ENCODE results near the gene MUC5AC. TPM values are rescaled to one million over a fixed set of nuclear protein-coding genes. Genes with fewer than 3 reads are reported as not detected.
"Not testable (repeated sequence)": the region's sequence is repeated elsewhere in the genome, so short reads cannot be mapped to it uniquely, and the experiment has no call there.

Gene MUC5AC
- total RNA-seq, 2 donors from 2014 or later: not detected

- intact Hi-C loops (cut with DNase I): no loop called here
- DNase-seq (ENCODE audit: low spot score): no peak
Observed at GRCh38 chr11:1171985-1172728, 14.4 kb downstream of the MUC5AC start.

- intact Hi-C loops (cut with DNase I): no loop called here
- DNase-seq (ENCODE audit: low spot score): no peak
Observed at GRCh38 chr11:1172729-1173117, 15.0 kb downstream of the MUC5AC start.

GRCh38 chr11:1173396-1173795 lies 15.6 kb downstream of the MUC5AC start:
- DNase-seq (ENCODE audit: low spot score); intact Hi-C loops (cut with DNase I): not testable (repeated sequence)

DNA sequence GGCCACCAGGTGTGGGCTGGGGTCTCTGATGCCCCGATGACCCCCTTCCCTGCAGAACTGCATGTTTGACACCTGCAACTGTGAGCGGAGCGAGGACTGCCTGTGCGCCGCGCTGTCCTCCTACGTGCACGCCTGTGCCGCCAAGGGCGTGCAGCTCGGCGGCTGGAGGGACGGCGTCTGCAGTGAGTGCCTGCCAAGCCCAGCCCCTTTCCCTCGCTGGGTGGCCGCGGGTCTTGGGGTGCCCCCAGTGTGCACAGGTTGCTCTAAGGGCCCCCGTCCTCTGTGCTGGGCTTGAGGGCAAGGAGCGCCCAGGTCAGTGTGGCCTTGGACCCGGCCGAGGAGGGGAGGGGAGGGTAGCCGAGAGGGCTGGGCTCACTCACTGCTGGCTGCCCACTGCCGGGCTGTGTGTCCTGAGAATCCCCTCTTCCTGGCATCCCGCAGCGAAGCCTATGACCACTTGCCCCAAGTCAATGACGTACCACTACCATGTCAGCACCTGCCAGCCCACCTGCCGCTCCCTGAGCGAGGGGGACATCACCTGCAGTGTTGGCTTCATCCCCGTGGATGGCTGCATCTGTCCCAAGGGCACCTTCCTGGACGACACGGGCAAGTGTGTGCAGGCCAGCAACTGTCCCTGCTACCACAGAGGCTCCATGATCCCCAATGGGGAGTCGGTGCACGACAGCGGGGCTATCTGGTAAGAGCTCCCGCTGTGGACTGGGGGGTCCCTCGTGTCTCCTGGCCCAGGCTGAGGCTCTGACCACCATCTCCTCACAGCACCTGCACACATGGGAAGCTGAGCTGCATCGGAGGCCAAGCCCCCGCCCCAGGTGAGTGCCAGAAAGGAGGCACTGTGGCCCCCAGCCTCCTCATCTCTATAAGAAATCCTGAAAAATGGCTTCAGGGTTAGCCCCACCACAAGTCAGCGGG lies 17.0 kb downstream of the MUC5AC start:
- DNase-seq (ENCODE audit: low spot score): peak; percentile 73
- intact Hi-C loops (cut with DNase I): no loop called here

- intact Hi-C loops (cut with DNase I): no loop called here
- peak; percentile 77 for DNase-seq (ENCODE audit: low spot score)
Observed at GRCh38 chr11:1175461-1176223, 17.9 kb downstream of the MUC5AC start.

- DNase-seq (ENCODE audit: low spot score): peak; percentile 69
- intact Hi-C loops (cut with DNase I): no loop called here
Observed at GRCh38 chr11:1176224-1177019, 18.7 kb downstream of the MUC5AC start.

- intact Hi-C loops (cut with DNase I): no loop called here
- peak; percentile 74 for DNase-seq (ENCODE audit: low spot score)
Observed at GRCh38 chr11:1177020-1177770, 19.4 kb downstream of the MUC5AC start.

DNA sequence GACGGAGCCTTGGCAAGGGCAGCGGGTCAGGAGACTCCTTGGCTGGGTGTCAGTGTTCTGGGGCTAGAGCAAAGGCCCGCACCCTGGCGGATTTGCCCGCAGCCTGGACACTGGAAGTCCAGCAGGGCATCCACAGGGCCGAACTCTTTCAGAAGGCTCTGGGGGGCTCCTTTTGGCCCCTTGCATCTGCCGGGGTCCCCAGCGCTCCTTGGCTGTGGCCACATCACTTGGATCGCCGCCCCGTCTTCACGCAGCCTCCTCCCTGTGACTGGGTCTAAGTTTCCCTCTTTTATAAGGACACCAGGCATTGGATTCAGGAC lies 20.0 kb downstream of the MUC5AC start:
- intact Hi-C loops (cut with DNase I): no loop called here
- DNase-seq (ENCODE audit: low spot score): no peak

GRCh38 chr11:1178201-1178885 lies 20.6 kb downstream of the MUC5AC start:
- peak; percentile 77 for DNase-seq (ENCODE audit: low spot score)
- intact Hi-C loops (cut with DNase I): no loop called here

DNA sequence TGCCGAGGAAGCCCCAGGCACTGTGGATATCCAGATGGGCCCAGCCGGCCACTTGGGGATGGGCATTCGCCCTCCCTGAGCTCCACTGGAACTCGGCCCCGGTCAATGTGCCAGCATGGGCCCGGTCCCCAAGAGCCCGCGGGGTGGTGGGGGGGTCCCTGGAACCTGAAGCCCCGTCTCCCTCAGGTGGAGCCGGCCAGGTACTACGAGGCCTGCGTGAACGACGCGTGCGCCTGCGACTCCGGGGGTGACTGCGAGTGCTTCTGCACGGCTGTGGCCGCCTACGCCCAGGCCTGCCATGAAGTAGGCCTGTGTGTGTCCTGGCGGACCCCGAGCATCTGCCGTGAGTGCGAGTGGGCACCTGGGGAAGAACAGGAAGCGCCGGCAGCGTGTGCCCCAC lies 21.2 kb downstream of the MUC5AC start:
- DNase-seq (ENCODE audit: low spot score): peak; percentile 81
- intact Hi-C loops (cut with DNase I): no loop called here

DNA sequence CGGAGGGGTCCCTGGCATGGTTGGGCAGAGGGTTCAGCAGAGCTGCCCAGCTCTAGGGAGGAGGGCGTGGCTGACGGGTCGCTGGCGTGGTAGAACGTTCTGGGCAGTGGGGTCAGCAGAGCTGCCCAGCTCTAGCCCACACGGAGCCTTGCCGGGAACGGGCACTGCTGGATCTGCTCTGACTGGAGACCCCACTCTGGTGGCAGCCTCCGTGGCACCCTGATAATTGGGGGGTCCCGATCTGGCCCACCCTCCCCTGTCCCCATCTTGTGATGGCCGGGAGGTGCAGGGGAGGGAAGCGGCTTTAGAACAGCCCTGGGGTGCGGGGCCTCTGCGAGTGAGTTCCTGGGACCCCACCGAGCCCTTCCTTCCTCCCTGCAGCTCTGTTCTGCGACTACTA lies 21.9 kb downstream of the MUC5AC start:
- intact Hi-C loops (cut with DNase I): no loop called here
- DNase-seq (ENCODE audit: low spot score): peak; percentile 73

GRCh38 chr11:1180171-1180570 lies 22.4 kb downstream of the MUC5AC start:
- intact Hi-C loops (cut with DNase I): no loop called here
- DNase-seq (ENCODE audit: low spot score): peak; percentile 64

DNA sequence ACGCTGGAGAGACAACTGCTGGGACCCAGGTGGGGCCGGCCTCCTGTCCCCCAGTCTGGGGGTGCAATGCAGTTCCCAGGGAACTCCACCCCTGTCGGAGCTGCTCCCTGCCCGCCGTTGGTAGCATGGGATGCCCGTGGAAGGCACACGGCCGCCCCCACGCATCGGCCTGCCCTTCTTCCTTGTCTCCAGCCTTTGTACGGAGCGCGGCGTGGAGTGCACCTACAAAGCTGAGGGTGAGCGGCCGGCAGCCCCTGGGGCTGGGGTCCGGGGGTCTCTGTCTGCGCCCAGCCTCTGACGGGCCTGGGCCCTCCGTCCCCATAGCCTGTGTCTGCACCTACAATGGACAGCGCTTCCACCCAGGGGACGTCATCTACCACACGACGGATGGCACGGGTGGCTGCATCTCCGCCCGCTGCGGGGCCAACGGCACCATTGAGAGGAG lies 23.2 kb downstream of the MUC5AC start:
- intact Hi-C loops (cut with DNase I): no loop called here

DNA sequence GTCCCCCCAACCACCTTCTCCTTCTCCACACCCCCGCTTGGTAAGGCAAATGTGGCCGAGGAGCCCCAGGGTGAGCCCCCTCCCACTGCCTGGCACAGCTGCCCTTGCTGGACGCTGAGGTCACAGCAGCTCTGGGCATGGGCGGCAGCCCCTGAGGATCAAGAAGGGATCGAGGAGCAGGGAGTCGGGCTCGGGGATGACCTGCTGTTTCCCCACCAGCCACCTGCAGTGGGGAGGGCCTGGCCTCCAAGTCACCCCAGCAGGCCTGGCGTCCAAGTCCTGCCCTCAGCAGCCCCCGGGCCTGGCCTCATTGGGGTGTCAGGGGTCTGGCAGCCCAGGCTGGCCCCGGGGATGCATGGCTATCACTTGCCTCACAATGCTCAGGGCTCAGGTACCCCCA lies 23.7 kb downstream of the MUC5AC start:
- intact Hi-C loops (cut with DNase I): no loop called here

More for the DNA sequence above, 23.2 kb downstream of the MUC5AC start:
- no peak for DNase-seq (ENCODE audit: low spot score)

GRCh38 chr11:1181853-1182535 lies 24.2 kb downstream of the MUC5AC start:
- DNase-seq (ENCODE audit: low spot score): no peak
- intact Hi-C loops (cut with DNase I): no loop called here

More for the DNA sequence above, 23.7 kb downstream of the MUC5AC start:
- DNase-seq (ENCODE audit: low spot score): no peak

- DNase-seq (ENCODE audit: low spot score); intact Hi-C loops (cut with DNase I): not testable (repeated sequence)
Observed at GRCh38 chr11:1184139-1184538, 26.4 kb downstream of the MUC5AC start.

- intact Hi-C loops (cut with DNase I): not testable (repeated sequence)
- DNase-seq (ENCODE audit: low spot score): peak; percentile 31
Observed at GRCh38 chr11:1188451-1189130, 30.8 kb downstream of the MUC5AC start.
